COLO829 (cell line): ENCODE results near the gene LY6G6C.

Source experiments
- DNase-seq: peaks from one replicate; pipeline ENCODE4 v3.0.0; 2012; ENCODE audit warnings: low spot score

Gene LY6G6C

GRCh38 chr6:31721351-31722020 is at the start of gene LY6G6C:
TSS of gene LY6G6C (minus strand) at chr6:31721746. CDS start at chr6:31721679, 67 bp downstream.
- no peak for DNase-seq

GRCh38 chr6:31770860-31771259 is 49.3 kb upstream of the LY6G6C start:
- DNase-seq, result no peak

- peak; percentile 95 for DNase-seq
Observed at GRCh38 chr6:31769684-31770371, 48.3 kb upstream of the LY6G6C start.

GRCh38 chr6:31768363-31769257 is 47.1 kb upstream of the LY6G6C start:
- DNase-seq, result no peak

- no peak for DNase-seq
Observed at GRCh38 chr6:31767096-31767645, 45.6 kb upstream of the LY6G6C start.

- DNase-seq, result no peak
Observed at GRCh38 chr6:31765910-31766794, 44.6 kb upstream of the LY6G6C start.

GRCh38 chr6:31765559-31765909 is 44.0 kb upstream of the LY6G6C start:
- DNase-seq, result no peak

GRCh38 chr6:31764198-31764597 is 42.7 kb upstream of the LY6G6C start:
- DNase-seq, result no peak

GRCh38 chr6:31763619-31763940 is 42.0 kb upstream of the LY6G6C start:
- peak; percentile 92 for DNase-seq

- DNase-seq, result no peak
Observed at GRCh38 chr6:31762878-31763618, 41.5 kb upstream of the LY6G6C start.

GRCh38 chr6:31762356-31762755 is 40.8 kb upstream of the LY6G6C start, which contains the start of gene SAPCD1:
TSS of gene SAPCD1 (plus strand) at chr6:31762656. CDS start at chr6:31763055, 399 bp downstream.
- DNase-seq, result no peak

GRCh38 chr6:31761343-31761742 is 39.8 kb upstream of the LY6G6C start:
- no peak for DNase-seq

- no peak for DNase-seq
Observed at GRCh38 chr6:31760790-31761189, 39.2 kb upstream of the LY6G6C start.

- no peak for DNase-seq
Observed at GRCh38 chr6:31758281-31758680, 36.7 kb upstream of the LY6G6C start.

GRCh38 chr6:31752739-31753319 is 31.3 kb upstream of the LY6G6C start:
- no peak for DNase-seq

- no peak for DNase-seq
Observed at GRCh38 chr6:31750411-31751022, 29.0 kb upstream of the LY6G6C start.

- no peak for DNase-seq
Observed at GRCh38 chr6:31749301-31750036, 27.9 kb upstream of the LY6G6C start.

GRCh38 chr6:31744422-31744821 is 22.9 kb upstream of the LY6G6C start:
- DNase-seq, result no peak

- DNase-seq, result no peak
Observed at GRCh38 chr6:31742894-31743293, 21.3 kb upstream of the LY6G6C start.
